ENCODE data around the gene CENPL.

Gene CENPL

DNA sequence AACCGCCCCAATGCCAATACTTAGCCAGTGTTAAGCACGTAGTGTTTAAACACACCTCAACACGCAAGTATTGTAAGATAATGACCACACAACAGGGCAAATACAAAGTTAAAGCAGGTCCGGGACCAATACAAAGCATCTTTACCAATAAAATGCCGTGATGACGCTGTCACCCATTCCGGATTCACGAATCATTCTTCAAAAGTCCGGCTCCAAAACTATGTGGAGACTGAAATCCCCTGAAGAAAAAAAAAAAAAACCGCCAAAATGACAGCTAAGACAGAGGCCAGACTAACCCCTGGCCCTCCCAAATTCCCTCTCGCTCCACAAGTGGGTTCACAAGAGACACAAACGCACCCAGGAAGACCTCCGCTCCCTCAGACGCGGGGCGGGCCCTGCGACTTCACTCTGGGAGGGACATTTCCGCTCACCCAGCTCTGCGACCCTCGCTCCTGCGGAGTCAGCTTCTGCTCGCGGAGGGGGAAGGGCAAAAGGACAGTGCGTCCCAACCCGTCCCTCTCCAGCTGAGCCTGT is 835 bp downstream of the CENPL start:
- ChIA-PET CTCF (interaction anchor here (0.6 to 3.2 kb wide), 3 partner anchors 77 to 998 kb away, joined by 3 to 26 read pairs (median 3); no protein-coding TSS in a partner anchor), POLR2A (interaction anchor here (1.0 to 3.1 kb wide), 7 partner anchors 28 to 346 kb away, joined by 3 to 28 read pairs (median 8); partner anchors contain the start of genes GAS5, KLHL20, PRDX6 and ZBTB37)
- H3K36me3 ChIP-seq (ENCODE audit: control insufficient read depth in 2 of 2, insufficient read depth in 1 of 2, low read length in 2 of 2): peaks cover 7 to 17% of the 10 kb centered on the region in 2 experiments; a peak in 2 of 3 replicates
- H3K27ac ChIP-seq (ENCODE audit: extremely low read depth, low read depth, low read length): peak overlapping the region; percentile 74
- H3K4me1 ChIP-seq (ENCODE audit: control insufficient read depth, insufficient read depth, low read length): no peaks in the 10 kb centered on the region; the same call in 1 of the 2 replicates
- no peaks in the 10 kb centered on the region for H3K9me3 ChIP-seq (ENCODE audit: control insufficient read depth, insufficient read depth, low read depth, low read length)
- H3K4me3 ChIP-seq (ENCODE audit: low read depth, low read length): peak overlapping the region; percentile 91
- TF ChIP-seq ZNF155 (tag by site-specific recombination; IDR thresholded peaks at IDR 0.05) (no peak), ZNF521 (tag by site-specific recombination; IDR thresholded peaks at IDR 0.05) (no peak), ZNF530 (tag by site-specific recombination; IDR thresholded peaks at IDR 0.05; ENCODE audit: low read depth) (no peak), ZFP37 (tag by site-specific recombination; IDR thresholded peaks at IDR 0.05) (no peak), ZNF404 (tag by site-specific recombination; IDR thresholded peaks at IDR 0.05) (no peak), ZNF266 (tag by site-specific recombination; IDR thresholded peaks at IDR 0.05; ENCODE audit: low read depth) (no peak), ZNF391 (tag by site-specific recombination; IDR thresholded peaks at IDR 0.05; ENCODE audit: borderline replicate concordance, low read depth) (no peak), ZNF23 (tag by site-specific recombination; IDR thresholded peaks at IDR 0.05; ENCODE audit: borderline replicate concordance) (no peak), ZNF792 (tag by site-specific recombination; IDR thresholded peaks at IDR 0.05) (no peak), SCRT1 (tag by site-specific recombination; IDR thresholded peaks at IDR 0.05; ENCODE audit: borderline replicate concordance) (peak; percentile 85), ZBTB7A (tag by site-specific recombination; IDR thresholded peaks at IDR 0.05; ENCODE audit: low read depth) (0 out of 2 replicates have a peak, but pooled peaks have one; percentile 56), ZBTB48 (tag by site-specific recombination; IDR thresholded peaks at IDR 0.05) (peak; percentile 78; the same call in 1 of the 2 replicates), KLF16 (tag by site-specific recombination; IDR thresholded peaks at IDR 0.05) (peak; percentile 77; the same call in 1 of the 2 replicates), SCRT2 (tag by site-specific recombination; IDR thresholded peaks at IDR 0.05) (peak; percentile 92), ZNF423 (tag by site-specific recombination; IDR thresholded peaks at IDR 0.05) (peak; percentile 92), ZBTB17 (tag by site-specific recombination; IDR thresholded peaks at IDR 0.05) (no peak), ZBTB21 (tag by site-specific recombination; IDR thresholded peaks at IDR 0.05) (peak; percentile 27; the same call in 1 of the 2 replicates), GLI4 (tag by site-specific recombination; IDR thresholded peaks at IDR 0.05) (0 out of 2 replicates have a peak, but pooled peaks have one; percentile 33), ZNF274 (IDR thresholded peaks at IDR 0.05; ENCODE audit: low read length) (no peak), ZNF274 (tag by site-specific recombination; IDR thresholded peaks at IDR 0.05; ENCODE audit: borderline replicate concordance) (no peak), HOXD13 (CRISPR knock-in tag; IDR thresholded peaks at IDR 0.05; ENCODE audit: borderline replicate concordance) (peak; percentile 4; the same call in 1 of the 2 replicates)
- TF ChIP-seq, protein P1, sequence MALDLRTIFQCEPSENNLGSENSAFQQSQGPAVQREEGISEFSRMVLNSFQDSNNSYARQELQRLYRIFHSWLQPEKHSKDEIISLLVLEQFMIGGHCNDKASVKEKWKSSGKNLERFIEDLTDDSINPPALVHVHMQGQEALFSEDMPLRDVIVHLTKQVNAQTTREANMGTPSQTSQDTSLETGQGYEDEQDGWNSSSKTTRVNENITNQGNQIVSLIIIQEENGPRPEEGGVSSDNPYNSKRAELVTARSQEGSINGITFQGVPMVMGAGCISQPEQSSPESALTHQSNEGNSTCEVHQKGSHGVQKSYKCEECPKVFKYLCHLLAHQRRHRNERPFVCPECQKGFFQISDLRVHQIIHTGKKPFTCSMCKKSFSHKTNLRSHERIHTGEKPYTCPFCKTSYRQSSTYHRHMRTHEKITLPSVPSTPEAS (tag by site-specific recombination; IDR thresholded peaks at IDR 0.05): no peak
- TF ChIP-seq, protein P2, sequence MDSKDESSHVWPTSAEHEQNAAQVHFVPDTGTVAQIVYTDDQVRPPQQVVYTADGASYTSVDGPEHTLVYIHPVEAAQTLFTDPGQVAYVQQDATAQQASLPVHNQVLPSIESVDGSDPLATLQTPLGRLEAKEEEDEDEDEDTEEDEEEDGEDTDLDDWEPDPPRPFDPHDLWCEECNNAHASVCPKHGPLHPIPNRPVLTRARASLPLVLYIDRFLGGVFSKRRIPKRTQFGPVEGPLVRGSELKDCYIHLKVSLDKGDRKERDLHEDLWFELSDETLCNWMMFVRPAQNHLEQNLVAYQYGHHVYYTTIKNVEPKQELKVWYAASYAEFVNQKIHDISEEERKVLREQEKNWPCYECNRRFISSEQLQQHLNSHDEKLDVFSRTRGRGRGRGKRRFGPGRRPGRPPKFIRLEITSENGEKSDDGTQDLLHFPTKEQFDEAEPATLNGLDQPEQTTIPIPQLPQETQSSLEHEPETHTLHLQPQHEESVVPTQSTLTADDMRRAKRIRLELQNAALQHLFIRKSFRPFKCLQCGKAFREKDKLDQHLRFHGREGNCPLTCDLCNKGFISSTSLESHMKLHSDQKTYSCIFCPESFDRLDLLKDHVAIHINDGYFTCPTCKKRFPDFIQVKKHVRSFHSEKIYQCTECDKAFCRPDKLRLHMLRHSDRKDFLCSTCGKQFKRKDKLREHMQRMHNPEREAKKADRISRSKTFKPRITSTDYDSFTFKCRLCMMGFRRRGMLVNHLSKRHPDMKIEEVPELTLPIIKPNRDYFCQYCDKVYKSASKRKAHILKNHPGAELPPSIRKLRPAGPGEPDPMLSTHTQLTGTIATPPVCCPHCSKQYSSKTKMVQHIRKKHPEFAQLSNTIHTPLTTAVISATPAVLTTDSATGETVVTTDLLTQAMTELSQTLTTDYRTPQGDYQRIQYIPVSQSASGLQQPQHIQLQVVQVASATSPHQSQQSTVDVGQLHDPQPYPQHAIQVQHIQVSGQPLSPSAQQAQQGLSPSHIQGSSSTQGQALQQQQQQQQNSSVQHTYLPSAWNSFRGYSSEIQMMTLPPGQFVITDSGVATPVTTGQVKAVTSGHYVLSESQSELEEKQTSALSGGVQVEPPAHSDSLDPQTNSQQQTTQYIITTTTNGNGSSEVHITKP (tag by site-specific recombination; IDR thresholded peaks at IDR 0.05): no peak
- TF ChIP-seq, protein P3, sequence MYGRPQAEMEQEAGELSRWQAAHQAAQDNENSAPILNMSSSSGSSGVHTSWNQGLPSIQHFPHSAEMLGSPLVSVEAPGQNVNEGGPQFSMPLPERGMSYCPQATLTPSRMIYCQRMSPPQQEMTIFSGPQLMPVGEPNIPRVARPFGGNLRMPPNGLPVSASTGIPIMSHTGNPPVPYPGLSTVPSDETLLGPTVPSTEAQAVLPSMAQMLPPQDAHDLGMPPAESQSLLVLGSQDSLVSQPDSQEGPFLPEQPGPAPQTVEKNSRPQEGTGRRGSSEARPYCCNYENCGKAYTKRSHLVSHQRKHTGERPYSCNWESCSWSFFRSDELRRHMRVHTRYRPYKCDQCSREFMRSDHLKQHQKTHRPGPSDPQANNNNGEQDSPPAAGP (tag by site-specific recombination; IDR thresholded peaks at IDR 0.05): peak; percentile 42; the same call in 1 of the 2 replicates
- TF ChIP-seq, protein P4, sequence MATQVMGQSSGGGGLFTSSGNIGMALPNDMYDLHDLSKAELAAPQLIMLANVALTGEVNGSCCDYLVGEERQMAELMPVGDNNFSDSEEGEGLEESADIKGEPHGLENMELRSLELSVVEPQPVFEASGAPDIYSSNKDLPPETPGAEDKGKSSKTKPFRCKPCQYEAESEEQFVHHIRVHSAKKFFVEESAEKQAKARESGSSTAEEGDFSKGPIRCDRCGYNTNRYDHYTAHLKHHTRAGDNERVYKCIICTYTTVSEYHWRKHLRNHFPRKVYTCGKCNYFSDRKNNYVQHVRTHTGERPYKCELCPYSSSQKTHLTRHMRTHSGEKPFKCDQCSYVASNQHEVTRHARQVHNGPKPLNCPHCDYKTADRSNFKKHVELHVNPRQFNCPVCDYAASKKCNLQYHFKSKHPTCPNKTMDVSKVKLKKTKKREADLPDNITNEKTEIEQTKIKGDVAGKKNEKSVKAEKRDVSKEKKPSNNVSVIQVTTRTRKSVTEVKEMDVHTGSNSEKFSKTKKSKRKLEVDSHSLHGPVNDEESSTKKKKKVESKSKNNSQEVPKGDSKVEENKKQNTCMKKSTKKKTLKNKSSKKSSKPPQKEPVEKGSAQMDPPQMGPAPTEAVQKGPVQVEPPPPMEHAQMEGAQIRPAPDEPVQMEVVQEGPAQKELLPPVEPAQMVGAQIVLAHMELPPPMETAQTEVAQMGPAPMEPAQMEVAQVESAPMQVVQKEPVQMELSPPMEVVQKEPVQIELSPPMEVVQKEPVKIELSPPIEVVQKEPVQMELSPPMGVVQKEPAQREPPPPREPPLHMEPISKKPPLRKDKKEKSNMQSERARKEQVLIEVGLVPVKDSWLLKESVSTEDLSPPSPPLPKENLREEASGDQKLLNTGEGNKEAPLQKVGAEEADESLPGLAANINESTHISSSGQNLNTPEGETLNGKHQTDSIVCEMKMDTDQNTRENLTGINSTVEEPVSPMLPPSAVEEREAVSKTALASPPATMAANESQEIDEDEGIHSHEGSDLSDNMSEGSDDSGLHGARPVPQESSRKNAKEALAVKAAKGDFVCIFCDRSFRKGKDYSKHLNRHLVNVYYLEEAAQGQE (tag by site-specific recombination; IDR thresholded peaks at IDR 0.05): 0 out of 2 replicates have a peak, but pooled peaks have one; percentile 21
- TF ChIP-seq, protein P5, sequence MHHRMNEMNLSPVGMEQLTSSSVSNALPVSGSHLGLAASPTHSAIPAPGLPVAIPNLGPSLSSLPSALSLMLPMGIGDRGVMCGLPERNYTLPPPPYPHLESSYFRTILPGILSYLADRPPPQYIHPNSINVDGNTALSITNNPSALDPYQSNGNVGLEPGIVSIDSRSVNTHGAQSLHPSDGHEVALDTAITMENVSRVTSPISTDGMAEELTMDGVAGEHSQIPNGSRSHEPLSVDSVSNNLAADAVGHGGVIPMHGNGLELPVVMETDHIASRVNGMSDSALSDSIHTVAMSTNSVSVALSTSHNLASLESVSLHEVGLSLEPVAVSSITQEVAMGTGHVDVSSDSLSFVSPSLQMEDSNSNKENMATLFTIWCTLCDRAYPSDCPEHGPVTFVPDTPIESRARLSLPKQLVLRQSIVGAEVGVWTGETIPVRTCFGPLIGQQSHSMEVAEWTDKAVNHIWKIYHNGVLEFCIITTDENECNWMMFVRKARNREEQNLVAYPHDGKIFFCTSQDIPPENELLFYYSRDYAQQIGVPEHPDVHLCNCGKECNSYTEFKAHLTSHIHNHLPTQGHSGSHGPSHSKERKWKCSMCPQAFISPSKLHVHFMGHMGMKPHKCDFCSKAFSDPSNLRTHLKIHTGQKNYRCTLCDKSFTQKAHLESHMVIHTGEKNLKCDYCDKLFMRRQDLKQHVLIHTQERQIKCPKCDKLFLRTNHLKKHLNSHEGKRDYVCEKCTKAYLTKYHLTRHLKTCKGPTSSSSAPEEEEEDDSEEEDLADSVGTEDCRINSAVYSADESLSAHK (tag by site-specific recombination; IDR thresholded peaks at IDR 0.05): no peak

Data from HEK293 (cell line).